NCI-H128 (cell line): ENCODE measurements around the gene PTBP1.
"Not testable (repeated sequence)": the region's sequence is repeated elsewhere in the genome, so short reads cannot be mapped to it uniquely, and the experiment has no call there.

ENCODE experiments used
- DNase-seq: peaks from one replicate; lab custom pipeline; 2025; ENCODE audit not compliant: unreplicated experiment; lab: John Stamatoyannopoulos, UW

PTBP1 gene

DNA sequence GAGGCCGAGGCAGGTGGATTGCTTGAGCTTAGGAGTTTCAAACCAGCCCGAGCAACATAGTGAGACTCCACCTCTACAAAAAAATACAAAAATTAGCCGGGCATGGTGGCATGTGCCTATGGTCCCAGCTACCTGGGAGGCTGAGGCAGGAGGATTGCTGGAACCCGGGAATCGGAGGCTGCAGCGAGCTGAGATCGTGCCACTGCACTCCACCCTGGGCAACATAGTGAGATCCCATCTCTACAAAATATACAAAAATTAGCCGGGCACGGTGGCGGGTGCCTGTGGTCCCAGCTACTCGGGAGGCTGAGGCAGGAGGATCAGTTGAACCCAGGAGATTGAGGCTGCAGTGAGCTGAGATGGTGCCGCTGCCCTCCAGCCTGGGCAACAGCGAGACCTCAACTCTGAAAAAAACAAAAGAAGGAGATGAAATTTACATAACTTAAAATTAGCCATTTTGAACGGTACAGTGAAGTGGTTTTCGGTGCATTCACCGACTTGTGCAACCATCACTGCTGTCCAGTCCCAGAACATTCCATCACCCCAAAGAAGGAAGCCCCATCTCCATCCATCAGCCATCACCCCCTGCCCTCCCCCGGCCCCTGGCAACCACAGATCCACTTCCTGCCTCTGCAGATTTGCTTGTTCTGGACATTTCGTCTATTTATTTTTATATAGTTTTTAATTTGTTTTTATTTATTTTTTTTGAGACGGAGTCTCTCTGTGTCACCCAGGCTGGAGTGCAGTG, 28.8 kb downstream of the PTBP1 start:
- DNase-seq: no peak

GRCh38 chr19:827314-827709, 30.1 kb downstream of the PTBP1 start:
- DNase-seq: no peak

DNA sequence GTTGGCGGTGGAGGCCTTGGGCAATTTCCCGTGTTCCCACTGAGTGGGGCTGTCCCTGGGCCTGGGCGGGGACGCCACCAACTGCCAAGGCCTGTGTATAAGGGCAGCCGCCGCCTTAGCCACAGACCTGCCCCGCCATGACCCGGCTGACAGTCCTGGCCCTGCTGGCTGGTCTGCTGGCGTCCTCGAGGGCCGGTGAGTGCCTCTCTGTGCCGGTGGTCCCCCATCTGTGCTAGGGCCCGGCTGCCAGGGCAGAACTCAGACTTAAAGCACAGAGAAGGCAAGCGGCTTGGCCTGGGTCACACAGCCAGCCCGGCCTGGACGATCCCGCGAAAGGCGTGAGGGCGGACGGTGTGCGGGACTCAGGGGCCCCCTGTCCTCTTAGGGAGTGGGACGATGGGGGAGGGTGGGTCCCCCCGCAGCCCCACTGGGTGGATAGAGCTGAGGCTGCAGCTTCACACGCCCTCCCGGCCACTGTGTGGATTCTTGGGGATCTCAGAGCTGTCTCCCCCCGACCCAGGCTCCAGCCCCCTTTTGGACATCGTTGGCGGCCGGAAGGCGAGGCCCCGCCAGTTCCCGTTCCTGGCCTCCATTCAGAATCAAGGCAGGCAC, 30.6 kb downstream of the PTBP1 start, which contains the start of gene AZU1:
Gene AZU1, plus strand, starts transcription at position 128 of the 612 bp plus-strand sequence. Its CDS starts 10 bp downstream, at position 138.
- no peak for DNase-seq

DNA sequence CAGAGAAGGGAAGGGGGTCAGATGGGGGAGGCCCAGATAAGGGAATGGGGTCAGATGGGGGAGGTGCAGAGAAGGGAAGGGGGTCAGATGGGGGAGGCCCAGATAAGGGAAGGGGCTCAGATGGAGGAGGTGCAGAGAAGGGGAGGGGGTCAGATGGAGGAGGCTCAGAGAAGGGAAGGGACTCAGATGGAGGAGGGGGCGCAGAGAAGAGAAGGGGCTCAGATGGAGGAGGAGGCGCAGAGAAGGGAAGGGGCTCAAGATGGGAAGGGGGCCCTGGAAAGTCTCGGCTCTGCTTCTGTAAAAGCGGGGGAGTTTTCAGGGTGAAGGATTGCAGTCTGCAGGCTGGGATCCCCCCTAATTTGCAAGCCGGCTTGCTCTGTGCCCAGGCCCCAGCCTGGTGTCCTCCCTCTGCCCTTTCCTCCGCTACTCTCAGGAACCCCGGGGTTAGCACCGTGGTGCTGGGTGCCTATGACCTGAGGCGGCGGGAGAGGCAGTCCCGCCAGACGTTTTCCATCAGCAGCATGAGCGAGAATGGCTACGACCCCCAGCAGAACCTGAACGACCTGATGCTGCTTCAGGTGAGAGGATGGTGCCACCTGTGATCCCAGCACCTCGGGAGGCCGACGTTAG, 32.0 kb downstream of the PTBP1 start:
- no peak for DNase-seq

DNA sequence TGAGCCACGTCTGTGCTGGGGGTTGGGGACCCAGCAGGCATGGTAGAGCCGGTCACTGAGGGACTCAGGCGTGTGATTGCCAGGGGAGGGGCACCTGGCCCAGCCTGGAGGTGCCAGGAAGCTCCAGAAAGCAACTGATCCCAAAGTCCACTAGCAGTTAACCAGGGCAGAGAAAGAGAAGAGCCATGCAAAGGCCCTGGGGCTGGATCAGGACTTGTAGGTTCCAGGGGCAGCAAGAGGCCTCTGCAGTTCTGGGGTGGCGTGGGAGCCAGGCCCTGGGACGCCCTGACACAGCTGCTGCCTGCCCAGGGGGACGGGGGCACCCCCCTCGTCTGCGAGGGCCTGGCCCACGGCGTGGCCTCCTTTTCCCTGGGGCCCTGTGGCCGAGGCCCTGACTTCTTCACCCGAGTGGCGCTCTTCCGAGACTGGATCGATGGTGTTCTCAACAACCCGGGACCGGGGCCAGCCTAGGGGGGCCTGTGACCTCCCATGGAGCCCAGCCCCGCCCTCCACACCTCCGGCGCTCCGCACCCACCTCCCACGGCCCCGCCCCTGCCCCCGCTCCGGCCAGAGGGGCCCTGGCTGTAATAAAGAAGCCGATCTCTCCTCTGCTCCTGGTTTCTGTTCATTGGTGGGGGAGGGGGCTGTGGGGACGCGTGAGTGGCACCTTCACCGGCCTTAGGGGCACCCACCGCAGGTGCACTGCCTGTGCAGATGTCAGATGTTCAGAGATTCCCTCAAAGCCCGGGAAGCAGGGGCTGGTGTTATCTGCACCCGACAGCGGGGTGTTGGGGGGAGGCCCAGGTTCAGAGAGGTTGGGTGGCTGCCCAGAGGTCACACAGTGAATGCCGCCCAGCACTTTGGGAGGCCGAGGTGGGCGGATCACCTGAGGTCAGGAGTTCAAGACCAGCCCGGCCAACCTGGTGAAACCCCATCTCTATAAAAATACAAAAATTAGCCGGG, 34.4 kb downstream of the PTBP1 start:
- no peak for DNase-seq

DNA sequence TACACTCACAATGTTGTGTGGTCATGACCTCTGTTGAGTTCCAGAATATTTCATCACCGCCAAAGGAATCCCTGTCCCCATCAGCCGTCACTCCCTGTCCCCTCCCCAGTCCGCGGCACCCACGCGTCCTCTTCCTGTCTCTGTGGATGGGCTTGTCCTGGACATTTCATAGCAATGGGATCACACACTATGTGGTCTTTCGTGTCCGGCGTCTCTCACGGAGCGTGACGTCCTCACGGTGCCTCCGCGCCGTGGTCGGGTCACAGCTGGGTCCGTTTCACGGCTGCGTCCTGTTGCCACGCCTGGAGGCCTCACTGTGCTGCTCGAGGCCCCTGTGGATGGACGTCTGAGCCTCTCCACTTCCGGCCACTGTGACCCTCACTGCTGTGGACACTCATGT, 37.0 kb downstream of the PTBP1 start:
- no peak for DNase-seq

GRCh38 chr19:835210-835810, 38.1 kb downstream of the PTBP1 start:
- DNase-seq: no peak

DNA sequence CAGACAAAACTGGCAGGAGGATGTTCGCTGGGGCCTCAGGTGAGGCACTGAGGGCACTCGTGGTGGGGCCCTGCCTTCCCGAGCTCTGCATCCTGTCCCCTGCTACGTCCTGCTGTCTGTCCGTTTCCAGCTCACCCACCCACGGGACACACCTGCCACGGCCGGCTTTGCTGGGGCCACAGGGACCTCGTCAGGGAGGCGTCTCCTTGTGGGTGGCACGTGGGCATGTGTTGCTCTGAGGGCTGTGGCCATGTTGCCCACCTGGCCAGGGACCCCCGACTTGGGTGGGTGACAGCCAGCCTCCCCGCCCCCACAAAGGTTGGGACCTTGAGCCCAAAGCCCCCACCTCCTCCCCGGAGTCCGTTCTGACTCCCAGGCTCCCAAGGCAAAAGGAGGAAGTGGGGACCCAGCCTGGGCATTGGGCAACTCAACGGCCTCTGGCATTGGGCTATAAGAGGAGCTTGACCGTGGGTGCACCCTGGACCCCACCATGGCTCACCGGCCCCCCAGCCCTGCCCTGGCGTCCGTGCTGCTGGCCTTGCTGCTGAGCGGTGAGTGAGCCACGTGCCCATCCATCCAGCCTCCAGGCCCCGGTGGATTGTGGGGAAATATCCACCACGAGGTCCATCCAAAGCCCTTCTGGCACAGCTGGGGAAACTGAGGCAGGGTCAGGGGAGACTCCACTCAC, 43.4 kb downstream of the PTBP1 start, which contains the start of gene PRTN3:
Gene PRTN3, plus strand, starts transcription at position 481 of the 688 bp plus-strand sequence. Its CDS starts 10 bp downstream, at position 491.
- no peak for DNase-seq

DNA sequence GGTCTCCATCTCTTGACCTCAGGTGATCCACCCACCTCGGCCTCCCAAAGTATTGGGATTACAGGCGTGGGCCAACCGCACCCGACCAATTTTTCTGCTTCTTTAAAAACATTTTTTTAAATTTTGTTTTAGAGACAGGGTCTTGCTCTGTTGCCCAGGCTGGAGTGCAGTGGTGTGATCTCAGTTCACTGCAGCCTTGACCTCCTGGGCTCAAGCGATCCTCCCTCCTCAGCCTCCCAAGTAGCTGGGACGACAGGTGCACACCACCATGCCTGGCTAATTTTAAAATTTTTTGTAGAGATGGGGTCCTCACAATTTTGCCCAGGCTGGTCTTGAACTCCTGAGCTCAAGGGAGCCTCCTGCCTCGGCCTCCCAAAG, 45.5 kb downstream of the PTBP1 start:
- not testable (repeated sequence) for DNase-seq

- no peak for DNase-seq
Measured at GRCh38 chr19:843180-843835, 46.1 kb downstream of the PTBP1 start.

DNA sequence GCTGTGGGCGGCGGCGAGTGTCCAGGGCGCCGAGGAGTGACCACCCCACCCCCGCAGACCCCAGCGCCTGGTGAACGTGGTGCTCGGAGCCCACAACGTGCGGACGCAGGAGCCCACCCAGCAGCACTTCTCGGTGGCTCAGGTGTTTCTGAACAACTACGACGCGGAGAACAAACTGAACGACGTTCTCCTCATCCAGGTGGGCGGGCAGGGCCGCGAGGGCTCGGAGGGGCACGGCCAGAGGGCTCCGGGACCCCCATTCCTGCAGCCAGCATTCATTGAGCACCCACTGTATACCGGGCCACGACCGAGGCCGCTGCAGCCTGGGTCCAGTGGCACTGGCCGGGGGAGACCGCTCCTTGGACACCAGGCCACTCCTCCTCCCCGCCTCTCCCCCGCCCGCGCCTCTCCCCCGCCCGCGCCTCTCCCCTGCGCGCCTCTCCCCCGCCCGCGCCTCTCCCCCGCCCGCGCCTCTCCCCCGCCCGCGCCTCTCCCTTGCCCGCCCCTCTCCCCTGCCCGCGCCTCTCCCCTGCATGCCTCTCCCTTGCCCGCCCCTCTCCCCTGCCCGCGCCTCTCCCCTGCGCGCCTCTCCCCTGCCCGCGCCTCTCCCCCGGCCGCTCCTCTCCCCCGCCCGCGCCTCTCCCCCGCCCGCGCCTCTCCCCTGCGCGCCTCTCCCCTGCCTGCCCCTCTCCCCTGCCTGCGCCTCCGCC, 46.7 kb downstream of the PTBP1 start:
- DNase-seq: no peak

GRCh38 chr19:844546-844971, 47.3 kb downstream of the PTBP1 start:
- no peak for DNase-seq

DNA sequence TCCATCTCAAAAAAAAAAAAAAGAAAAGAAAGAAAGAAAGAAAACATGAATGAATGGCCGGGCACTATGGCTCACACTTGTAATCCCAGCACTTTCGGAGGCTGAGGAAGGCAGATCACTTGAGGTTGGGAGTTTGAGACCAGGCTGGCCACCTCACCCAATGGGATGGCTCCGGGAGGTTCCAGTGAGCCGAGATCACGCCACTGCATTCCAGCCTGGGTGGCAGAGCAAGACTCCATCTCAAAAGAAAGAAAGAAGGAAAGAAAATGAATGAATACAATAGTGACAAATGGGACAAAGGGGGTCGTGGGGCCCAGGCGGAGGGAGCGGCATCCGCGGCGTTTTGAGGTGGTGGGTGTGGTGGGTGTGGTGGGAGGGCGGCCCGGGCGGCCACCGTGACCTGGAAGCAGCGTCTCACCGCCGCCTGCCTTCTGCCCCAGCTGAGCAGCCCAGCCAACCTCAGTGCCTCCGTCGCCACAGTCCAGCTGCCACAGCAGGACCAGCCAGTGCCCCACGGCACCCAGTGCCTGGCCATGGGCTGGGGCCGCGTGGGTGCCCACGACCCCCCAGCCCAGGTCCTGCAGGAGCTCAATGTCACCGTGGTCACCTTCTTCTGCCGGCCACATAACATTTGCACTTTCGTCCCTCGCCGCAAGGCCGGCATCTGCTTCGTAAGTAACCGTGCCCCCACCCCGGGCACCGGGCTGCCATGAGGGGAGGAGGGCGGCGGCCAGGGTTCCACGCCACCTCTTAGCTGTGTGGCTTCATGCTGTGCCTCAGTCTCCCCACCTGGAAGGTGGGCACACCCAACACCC, 48.7 kb downstream of the PTBP1 start:
- DNase-seq: no peak

DNA sequence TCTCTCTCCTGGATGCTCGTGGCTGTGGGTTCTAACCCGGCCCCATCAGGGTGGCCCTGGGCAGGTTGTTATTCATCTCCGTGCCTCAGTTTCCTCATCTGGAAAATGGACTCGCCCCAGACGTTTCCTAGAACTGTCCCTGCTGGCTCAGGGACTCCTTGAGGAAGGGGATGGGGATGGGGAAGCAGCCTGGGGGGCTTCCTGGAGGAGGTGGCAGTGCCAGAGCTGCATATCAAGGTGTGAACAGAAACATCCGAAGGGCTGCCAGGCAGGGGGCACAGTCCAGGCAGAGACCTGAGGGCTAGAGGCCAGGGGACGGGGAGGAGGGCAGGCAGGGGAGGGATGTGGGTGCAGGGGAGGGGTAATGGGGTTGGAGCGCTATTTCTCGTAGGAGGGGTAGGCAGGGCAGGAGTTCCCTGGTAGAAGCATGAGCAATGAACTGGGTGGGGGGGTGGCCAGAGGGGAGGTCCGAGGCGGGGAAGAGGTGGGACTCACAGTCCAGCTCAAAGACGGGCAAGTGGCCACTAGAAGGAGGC, 51.2 kb downstream of the PTBP1 start:
- no peak for DNase-seq

- not testable (repeated sequence) for DNase-seq
Measured at GRCh38 chr19:849195-849594, 51.9 kb downstream of the PTBP1 start.

DNA sequence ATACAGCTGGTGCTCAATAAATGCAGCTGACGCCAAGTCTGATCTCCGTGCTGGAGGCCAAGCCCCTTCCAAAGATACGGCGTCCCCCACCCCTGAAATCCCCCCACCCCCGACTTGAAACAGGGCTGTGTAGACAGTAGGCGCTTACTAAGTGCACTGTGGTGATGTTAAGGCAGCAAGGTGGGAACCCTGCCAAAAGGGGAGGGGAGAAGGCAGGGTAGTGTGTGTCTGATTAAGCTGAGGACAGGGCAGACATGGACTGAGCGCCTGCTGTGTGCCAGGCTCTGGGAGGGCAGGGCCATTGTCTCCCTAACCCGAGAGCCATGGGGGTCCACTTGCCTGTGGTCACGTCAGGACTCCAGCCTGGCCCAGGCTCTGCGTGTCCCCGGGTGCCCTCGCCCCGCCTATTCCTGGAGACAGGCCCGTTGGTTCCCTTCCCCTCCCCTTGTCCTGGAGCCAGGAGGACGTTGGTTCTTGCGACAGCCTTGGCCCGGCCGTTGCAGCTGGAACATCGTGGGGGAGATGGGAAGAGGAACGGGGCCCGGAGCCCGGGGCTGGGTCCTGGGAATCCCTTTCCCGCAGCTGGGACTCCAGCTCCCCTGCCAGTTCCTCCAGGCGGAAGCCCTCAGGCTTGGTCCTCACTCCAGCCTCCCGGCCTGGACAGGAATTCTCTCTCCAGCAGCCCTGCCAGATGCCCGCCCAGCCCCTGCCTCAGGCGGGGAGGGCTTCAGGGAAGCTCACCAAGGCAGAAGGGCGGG, 53.1 kb downstream of the PTBP1 start:
- DNase-seq: no peak

- DNase-seq: no peak
Measured at GRCh38 chr19:850979-851335, 53.7 kb downstream of the PTBP1 start.
